NT2/D1 (cell line): Measurements from ENCODE around the gene TGM3.

Experiments
- DNase-seq: peaks from one replicate; pipeline ENCODE4 v3.0.0-alpha.2; 2011; ENCODE audit warnings: low read depth, low spot score
- H3K27me3 ChIP-seq: 2 replicates; pipeline ENCODE4 v1.6.0; 2011; ENCODE audit warnings: mild to moderate bottlenecking; ENCODE audit not compliant: insufficient read length, insufficient read depth
- H3K36me3 ChIP-seq: 2 replicates; pipeline ENCODE4 v1.6.1; 2011; ENCODE audit warnings: mild to moderate bottlenecking, low read length, mixed read lengths; ENCODE audit not compliant: insufficient read depth, insufficient read length
- H3K4me1 ChIP-seq: 2 replicates; pipeline ENCODE4 v1.5.1; 2011; ENCODE audit not compliant: insufficient read depth, insufficient read length
- H3K4me3 ChIP-seq: 2 replicates; pipeline ENCODE4 v1.5.1; 2011; ENCODE audit warnings: low read depth; ENCODE audit not compliant: insufficient read length
- H3K9ac ChIP-seq: 2 replicates; pipeline ENCODE4 v1.6.0; 2011; ENCODE audit warnings: low read depth; ENCODE audit not compliant: insufficient read length
- H3K9me3 ChIP-seq: 2 replicates; pipeline ENCODE4 v1.5.1; 2011; ENCODE audit warnings: mild to moderate bottlenecking, low read length; ENCODE audit not compliant: insufficient read depth
- SUZ12 ChIP-seq: IDR thresholded peaks from 2 replicates; pipeline ENCODE4 v1.6.1; 2011; ENCODE audit not compliant: insufficient read length, insufficient read depth; ENCODE audit errors: extremely low read depth
- YY1 ChIP-seq: IDR thresholded peaks from 2 replicates; pipeline ENCODE4 v1.6.1; 2011; ENCODE audit not compliant: insufficient read length, insufficient read depth
- ZNF274 ChIP-seq: IDR thresholded peaks from 2 replicates; pipeline ENCODE4 v1.6.1; 2011; ENCODE audit warnings: mild to moderate bottlenecking, low read depth, low read length

TGM3 gene

DNA sequence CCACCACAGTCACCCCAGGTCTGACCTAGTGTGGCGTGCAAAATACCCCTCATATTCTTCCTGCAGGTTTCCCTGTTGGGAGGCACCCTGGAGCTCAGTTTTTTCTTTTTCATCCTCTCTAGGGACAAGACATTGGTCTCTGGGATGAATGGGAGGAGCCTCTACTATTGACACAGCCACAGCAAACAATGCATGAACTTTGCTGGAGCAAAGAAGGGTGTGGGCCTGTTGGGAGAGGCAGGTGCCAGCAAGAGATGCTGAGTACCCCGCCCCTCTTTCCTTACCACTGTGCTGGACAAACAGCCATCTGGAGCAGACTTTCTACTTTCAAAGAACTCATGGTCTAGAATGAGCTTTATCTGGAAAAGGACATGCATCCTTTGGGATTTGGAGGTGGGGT, 10.1 kb downstream of the TGM3 start:
- Histone ChIP-seq H3K27me3 (no peaks in the 10 kb centered on the region), H3K9me3 (no peaks in the 10 kb centered on the region), H3K36me3 (no peaks in the 10 kb centered on the region), H3K4me3 (no peak overlapping the region), H3K4me1 (no peaks in the 10 kb centered on the region), H3K9ac (no peak overlapping the region)
- no peak for TF ChIP-seq SUZ12
- no peak for TF ChIP-seq ZNF274
- TF ChIP-seq YY1: no peak
- no peak for DNase-seq

DNA sequence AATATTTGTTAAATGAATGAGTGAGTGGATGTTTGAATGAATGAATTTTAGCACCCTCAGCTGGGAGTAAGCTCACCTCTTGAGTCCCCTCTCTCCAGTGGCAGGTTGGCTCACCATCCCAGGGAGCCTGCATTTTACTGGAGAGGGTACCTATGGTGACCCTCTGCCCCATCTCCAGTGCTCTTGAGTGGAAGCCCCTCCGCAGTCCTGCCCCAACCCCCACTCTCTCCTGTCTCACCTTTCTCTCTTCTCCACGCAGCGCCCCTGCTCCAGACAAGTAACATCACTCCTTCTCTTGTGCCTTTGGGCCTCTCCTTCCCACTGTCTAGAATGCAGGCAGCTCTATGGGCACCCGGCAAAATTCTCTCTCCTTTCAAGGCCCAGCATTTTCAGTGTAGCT, 11.3 kb downstream of the TGM3 start:
- Histone ChIP-seq H3K36me3 (no peaks in the 10 kb centered on the region), H3K9ac (no peak overlapping the region), H3K27me3 (no peaks in the 10 kb centered on the region), H3K4me3 (no peak overlapping the region), H3K4me1 (no peaks in the 10 kb centered on the region), H3K9me3 (no peaks in the 10 kb centered on the region)
- DNase-seq: no peak
- TF ChIP-seq ZNF274 (no peak), SUZ12 (no peak), YY1 (no peak)

DNA sequence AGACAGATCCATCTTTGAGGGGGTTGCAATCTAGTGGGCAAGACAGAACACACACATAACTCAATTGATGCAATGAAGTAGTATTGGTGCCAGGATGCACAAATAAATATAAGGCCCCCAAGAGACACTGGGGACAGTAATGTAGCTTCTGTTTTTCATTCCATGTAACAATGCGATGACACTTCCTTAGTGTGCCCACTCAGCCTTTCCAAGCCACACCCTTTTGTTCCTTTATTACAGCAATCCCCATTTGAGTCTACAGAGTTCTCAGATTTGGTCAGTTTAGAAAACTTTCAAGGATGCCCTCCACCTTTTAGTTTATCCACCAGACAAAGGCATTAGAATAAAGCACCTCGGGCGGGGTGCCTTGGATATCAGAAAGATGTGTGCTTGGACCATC, 15.5 kb downstream of the TGM3 start:
- Histone ChIP-seq H3K9ac (no peak overlapping the region), H3K27me3 (no peaks in the 10 kb centered on the region), H3K9me3 (no peaks in the 10 kb centered on the region), H3K36me3 (no peaks in the 10 kb centered on the region), H3K4me3 (no peak overlapping the region), H3K4me1 (peaks cover 4% of the 10 kb centered on the region)
- no peak for TF ChIP-seq YY1
- TF ChIP-seq SUZ12: no peak
- TF ChIP-seq ZNF274: no peak
- DNase-seq: no peak

DNA sequence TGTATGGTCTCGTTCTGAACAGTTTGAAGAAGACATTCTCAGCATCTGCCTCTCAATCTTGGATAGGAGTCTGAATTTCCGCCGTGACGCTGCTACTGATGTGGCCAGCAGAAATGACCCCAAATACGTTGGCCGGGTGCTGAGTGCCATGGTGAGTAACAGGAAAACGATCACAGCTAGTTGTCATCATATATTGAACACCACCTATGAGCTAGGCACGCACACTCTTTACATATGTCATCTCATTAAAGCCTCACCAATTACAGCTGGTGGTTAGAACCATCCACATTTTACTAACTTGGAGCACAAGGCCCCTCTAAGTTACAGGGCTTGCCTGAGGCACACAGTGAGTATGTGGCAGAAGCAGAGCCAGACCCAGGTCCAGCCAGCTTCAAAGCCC, 17.1 kb downstream of the TGM3 start:
- no peaks in the 10 kb centered on the region for H3K36me3 ChIP-seq
- TF ChIP-seq YY1 (no peak), SUZ12 (no peak), ZNF274 (no peak)
- H3K27me3 ChIP-seq: no peaks in the 10 kb centered on the region
- no peaks in the 10 kb centered on the region for H3K9me3 ChIP-seq
- H3K4me3 ChIP-seq: no peak overlapping the region
- H3K9ac ChIP-seq: no peak overlapping the region
- DNase-seq: no peak
- H3K4me1 ChIP-seq: peaks cover 4% of the 10 kb centered on the region

DNA sequence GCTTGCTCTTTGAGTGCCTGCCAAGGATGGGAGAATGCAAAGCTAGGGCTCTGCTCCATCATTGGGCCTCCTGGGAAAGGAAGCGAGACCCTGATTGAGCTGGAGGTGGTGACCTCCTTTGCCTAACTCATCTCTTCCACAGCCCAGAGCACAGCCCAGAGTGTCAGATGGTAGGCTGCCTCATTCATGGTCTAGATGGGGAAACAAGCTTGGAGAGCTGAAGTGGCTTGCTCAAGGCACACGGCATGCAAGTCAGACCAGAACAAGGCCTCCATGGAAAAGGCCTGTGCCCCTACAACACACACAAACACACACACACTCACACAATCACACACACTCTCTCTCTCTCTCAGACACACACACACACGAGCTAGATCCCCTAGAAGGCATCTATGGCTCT, 17.5 kb downstream of the TGM3 start:
- H3K36me3 ChIP-seq: no peaks in the 10 kb centered on the region
- no peak for TF ChIP-seq SUZ12
- no peak for TF ChIP-seq ZNF274
- TF ChIP-seq YY1: no peak
- H3K27me3 ChIP-seq: no peaks in the 10 kb centered on the region
- no peak for DNase-seq
- no peak overlapping the region for H3K4me3 ChIP-seq
- H3K4me1 ChIP-seq: peaks cover 4% of the 10 kb centered on the region
- H3K9ac ChIP-seq: no peak overlapping the region
- no peaks in the 10 kb centered on the region for H3K9me3 ChIP-seq

DNA sequence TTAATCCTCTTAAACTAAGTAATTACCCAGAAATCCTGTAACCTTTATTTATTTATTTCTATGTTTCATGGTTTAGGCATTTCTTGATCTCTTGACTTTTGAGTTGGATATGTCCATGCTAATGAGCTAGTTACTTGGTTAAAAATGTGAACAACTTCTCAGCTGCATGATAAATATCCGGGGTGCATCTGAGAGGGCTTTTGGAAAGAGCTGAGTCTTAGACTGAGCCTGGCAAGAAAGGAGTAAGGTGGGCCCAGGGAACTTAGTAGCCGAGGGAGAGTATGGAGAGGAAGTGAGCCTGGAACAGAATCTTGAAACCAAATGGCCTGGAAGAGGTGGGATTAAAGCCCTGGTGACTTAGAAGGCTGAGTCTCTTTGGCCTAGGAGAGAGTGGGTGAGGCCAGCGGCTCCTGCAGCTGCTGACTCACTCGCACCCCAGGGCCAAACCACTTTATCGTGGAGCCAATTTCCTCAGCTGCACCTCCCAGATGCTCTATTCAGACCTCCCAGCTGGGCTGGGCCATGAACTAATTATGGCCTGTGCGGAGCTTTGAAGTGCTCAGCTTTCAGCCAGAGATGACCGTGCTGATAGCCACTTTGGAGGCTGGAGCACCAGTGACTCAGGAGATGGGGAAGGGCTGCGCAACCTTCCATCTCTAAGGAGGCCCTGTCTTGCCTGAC, 19.1 kb downstream of the TGM3 start:
- no peak for TF ChIP-seq YY1
- no peak for TF ChIP-seq SUZ12
- no peak for TF ChIP-seq ZNF274
- H3K27me3 ChIP-seq: no peaks in the 10 kb centered on the region
- no peaks in the 10 kb centered on the region for H3K36me3 ChIP-seq
- H3K9ac ChIP-seq: no peak overlapping the region
- peaks cover 4% of the 10 kb centered on the region for H3K4me1 ChIP-seq
- H3K4me3 ChIP-seq: no peak overlapping the region
- DNase-seq: no peak
- H3K9me3 ChIP-seq: no peaks in the 10 kb centered on the region

DNA sequence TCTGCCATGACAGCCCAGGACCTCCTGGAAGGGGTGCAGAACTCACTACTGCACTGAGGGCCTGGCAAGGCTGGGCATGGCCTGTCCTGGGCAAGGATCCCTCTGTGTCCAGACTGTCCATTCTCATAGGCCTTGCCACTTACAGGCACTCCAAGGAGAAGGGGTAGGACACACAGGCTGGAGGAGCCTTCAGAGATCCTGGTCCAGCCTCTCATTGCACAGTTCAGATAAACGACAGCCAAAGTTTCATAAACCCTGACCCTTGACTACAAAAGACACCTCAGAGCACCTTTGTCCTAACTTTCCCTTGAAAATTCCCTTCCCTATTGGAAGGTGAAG, 19.6 kb downstream of the TGM3 start:
- TF ChIP-seq SUZ12 (no peak), YY1 (no peak), ZNF274 (no peak)
- Histone ChIP-seq H3K4me1 (peaks cover 4% of the 10 kb centered on the region), H3K27me3 (no peaks in the 10 kb centered on the region), H3K9me3 (no peaks in the 10 kb centered on the region), H3K4me3 (no peak overlapping the region), H3K36me3 (no peaks in the 10 kb centered on the region), H3K9ac (no peak overlapping the region)
- DNase-seq: no peak
